GM21526 (cell line): ENCODE results near the gene KCNQ5.
"Not testable (repeated sequence)": the region's sequence is repeated elsewhere in the genome, so short reads cannot be mapped to it uniquely, and the experiment has no call there.

Experiments
- ATAC-seq: cut with Tn5 transposase; IDR thresholded peaks from one replicate; pipeline ENCODE4 v1.9.1; 2021; ENCODE audit warnings: moderate library complexity; ENCODE audit not compliant: unreplicated experiment, low FRiP score

The KCNQ5 gene

DNA sequence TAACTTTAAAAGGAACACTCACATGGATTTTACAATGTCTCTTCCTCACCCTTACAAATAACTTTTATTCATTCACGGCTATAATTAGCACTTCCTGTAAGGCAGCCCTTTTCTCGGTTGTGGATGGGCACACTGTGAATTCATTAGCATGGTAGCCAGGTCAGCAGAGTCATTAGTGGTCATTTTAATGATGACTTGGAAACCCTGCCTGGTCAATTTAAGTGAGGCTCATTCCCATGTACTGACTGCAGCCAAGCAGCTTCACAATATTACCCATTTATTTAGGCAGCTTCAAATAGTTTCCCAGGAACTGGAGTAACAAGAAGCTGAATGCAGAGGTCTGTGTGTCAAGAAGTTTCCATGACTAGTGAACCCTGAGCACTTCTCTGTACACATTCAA, 354.6 kb downstream of the KCNQ5 start:
- ATAC-seq, result no peak

DNA sequence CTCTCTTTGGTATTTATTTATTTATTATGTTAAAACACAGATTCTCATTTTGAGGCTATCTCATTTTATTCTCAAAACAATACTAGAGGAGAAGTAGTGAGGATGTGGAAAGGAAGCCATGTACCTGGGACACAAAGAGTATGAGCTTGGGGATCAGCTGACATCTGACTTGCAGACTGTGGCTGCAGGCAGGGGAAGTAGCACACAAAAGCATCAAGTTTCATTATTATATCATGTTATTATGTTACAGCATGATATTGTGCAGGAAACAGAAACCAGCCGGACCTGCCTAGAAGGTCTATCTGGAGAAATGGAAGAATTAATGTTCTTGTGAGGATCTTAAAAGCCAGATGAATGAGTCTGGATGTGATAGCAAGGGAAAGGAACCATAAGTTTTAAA, 355.2 kb downstream of the KCNQ5 start:
- peak; percentile 63 for ATAC-seq

DNA sequence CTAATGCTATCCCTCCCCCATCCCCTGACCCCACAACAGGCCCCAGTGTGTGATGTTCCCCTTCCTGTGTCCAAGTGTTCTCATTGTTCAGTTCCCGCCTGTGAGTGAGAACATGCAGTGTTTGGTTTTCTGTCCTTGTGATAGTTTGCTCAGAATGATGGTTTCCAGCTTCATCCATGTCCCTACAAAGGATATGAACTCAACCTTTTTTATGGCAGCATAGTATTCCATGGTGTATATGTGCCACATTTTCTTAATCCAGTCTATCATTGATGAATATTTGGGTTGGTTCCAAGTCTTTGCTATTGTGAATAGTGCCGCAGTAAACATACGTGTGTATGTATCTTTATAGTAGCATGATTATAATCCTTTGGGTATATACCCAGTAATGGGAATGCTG, 356.9 kb downstream of the KCNQ5 start:
- not testable (repeated sequence) for ATAC-seq

DNA sequence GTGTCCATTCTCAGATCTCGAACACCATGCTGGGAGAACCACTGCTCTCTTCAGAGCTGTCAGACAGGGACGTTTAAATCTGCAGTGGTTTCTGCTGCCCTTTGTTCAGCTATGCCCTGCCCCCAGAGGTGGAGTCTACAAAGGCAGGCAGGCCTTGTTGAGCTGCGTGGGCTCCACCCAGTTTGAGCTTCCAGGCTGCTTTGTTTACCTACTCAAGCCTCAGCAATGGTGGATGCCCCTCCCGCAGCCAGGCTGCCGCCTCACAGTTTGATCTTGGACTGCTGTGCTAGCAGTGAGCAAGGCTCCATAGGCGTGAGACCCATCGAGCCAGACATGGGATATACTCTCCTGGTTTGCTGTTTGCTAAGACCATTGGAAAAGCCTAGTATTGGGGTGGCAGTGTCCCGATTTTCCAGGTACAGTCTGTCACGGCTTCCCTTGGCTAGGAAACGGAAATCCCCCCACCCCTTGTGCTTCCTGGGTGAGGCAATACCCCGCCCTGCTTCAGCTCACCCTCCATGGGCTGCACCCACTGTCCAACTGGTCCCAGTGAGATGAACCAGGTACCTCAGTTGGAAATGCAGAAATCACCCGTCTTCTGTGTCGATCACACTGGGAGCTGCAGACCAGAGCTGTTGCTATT, 362.4 kb downstream of the KCNQ5 start:
- not testable (repeated sequence) for ATAC-seq

DNA sequence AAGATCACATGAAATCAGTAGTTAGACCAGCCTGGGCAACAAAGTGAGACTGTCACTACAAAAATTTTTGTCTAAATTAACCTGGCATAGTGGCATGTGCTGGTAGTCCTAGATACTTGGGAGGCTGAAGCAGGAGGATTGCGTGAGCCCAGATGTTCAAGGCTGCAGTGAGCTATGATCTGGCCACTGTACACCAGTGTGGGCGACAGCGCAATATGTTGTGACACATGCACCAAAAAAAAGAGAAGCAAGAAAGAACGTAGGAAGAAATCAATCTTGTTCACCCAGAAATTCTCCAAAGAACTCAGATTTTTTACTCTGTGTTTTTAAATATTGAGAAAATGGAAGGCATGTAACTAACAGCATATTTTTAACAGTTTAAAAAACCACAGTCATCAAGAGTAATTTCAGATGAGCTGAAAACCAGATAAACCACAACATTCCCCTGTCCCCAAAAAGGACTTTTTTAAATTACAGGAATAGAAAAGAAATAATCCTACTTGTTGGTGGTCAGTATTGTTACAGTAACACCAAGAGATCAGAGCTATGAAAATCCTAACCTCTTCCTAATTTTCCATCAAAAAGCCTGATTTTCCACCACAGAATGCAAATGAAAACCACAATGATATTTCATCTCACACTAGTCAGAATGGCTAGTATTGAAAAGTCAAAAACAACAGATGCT, 363.3 kb downstream of the KCNQ5 start:
- no peak for ATAC-seq

DNA sequence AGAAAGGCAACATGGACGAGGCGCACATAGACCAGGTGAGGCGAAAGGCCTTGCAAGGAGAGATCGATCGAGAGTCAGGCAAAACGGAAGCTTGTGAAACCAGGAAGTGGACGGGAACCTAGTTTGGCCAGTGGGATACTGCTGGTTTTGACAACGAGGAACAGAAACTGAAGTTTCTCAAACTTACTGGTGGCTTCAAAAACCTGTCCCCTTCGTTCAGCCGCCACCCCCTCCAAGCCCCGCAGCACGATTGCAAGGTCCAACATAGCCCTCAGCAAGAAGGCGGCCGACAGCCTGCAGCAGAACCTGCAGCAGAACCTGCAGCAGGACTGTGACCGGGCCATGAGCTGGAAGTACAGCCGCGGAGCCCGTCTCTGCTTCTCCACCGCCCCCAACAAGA, 365.4 kb downstream of the KCNQ5 start:
- ATAC-seq, result no peak

DNA sequence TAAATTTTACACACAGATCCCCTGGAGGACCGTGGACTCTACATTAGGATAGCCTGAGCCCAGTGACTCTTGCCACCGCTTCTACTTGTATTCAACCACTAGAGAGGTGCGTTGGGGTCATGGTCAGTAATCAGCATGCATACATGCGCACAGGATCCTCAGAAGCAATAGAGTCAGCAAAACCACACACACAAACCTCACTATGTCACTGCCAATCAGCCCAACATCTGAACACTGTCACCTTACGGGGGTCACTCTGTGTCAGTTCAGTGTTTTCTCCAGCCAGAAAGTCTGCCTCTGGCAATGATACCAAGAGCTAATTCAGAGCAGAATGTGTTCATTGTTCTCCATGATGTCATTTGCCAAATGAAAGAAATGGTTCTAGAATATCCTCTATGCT, 378.1 kb downstream of the KCNQ5 start:
- ATAC-seq, result no peak

DNA sequence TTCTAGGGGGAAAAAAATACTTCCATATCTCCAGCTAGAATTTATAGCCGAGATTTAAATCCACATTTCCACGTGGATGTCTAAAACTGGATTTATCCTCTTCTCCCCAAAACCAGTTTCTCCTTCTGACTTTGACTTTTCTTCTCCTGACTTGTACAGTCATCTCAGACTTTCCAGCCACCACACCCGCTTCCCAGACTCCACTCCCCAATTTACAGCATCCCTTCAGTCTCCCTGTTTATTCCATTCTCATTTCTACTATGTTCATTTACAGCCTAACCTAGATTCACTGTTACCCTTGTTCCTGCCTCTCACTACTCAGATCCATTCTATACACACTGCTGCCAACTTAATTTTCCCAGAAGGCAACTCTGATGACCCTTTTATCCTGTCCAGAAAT, 378.6 kb downstream of the KCNQ5 start:
- no peak for ATAC-seq

DNA sequence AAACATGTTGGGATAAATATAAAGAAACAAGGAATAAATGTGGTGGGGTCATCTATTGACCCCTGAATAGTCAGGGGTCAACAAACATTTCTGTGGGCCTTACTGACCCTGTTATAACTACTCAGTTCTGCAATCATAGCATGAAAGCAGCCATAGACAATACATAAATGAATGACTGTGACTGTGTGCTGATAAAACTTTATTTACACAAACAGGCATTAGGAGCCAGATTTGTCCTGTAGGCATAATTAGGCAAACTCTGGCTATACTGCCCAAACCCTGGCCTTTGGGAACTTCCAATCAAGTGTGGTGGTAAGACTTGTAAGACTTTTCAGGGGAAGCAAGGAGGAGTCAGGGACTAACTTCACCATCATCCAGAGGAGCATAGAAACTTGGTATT, 380.7 kb downstream of the KCNQ5 start:
- ATAC-seq, result no peak

DNA sequence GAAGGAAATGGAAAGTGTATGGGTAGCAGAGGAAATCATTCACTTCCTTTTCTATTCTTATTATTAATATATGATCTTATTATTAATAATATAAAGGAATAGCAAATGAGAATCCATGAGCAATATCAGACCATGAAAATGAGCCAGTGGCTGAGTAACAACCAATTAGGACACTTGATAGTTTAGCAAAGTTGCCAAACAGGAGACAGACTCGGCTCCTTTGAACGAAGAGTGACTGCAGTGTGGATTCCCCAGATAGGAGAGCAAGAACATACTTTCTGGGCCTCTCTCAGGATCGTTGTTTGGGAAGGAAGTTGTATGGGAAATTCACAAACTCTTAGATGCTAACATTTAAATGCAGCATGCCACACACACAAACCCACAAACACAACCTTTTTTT, 381.4 kb downstream of the KCNQ5 start:
- no peak for ATAC-seq

DNA sequence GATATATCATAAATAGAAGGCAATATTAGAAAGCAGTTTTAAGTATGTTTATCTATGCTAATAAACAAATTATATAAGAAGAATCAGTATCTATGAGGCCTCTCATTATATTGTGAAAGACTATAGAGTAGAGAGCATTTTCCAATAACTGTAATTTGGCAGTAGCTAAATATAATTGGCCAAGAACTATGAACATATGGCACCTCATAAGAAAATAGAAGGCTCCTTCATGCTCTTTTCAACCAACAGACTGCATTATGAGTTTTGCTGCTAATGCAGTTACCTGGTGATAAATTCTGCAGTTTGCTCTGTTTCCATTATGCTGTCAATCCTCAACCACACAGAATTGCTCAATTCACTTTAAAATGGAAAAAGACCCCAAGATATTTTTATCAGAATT, 382.4 kb downstream of the KCNQ5 start:
- no peak for ATAC-seq

DNA sequence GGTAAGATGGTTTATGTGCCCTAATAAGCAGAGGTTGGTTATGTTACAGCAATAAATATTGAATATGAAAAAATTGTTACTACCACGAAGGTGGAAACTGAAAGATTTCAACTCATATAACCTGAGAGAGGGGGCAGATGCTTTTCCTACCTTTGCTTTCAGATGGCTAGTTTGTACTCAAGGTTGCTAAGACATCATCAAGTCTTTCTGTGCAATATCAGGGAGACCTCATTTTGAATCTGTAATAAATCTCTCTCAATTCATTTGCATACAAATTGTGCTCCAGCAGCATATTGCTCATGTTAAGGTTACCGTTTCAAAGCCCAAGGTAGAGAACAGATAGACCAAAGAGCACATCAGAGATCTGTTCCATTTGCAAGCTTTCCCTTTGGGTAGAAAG, 383.0 kb downstream of the KCNQ5 start:
- ATAC-seq, result no peak

DNA sequence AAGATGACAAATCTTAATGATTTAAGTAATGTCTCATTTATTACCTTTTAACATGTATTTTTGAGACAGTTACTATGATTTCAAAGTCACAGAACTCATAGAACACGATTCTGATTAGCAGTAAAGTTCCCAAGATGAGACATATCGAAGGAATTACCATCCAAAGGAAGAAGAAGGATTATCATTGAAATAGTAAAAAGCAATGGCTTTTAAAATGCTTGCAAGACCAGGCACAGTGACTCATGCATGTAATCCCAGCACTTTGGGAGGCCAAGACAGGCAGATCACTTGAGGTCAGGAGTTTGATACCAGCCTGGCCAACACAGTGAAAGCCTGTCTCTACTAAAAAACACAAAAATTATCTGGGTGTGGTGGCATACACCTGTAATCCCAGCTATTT, 384.3 kb downstream of the KCNQ5 start:
- no peak for ATAC-seq

DNA sequence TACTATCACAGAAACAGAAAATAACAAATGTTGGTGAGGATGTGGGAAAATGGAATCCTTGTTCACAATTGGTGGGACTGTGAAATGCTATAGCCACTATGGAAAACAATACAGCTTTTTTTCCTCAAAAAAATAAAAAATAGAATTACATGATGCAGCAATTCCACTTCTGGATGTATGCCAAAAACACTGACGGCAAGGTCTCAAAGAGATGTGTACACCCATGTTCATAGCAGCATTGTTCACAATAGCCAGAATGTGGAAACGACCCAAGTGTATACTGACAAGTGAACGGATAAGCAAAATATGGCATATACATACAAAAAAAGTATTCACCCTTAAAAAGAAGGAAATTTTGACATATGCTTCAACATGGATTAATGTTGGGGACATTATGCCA, 390.1 kb downstream of the KCNQ5 start:
- no peak for ATAC-seq

DNA sequence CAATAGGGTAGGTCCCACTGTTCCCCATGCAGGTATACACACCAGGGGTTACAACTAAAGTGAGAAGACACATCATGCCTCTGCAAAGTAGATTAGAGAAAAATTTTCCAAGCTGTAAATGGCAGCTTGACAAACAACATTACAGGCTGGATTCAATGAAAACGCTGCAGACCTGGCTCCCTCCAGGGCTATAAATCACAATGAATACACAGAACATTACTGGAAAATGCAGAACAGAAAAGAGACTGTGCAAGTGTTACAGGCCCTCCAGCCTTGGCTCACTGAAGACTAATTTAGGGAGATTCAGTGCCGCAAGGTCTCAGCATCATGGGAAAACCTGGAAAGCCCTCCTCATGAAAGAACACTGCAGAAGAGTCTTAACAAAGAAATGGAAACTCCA, 395.6 kb downstream of the KCNQ5 start:
- no peak for ATAC-seq

DNA sequence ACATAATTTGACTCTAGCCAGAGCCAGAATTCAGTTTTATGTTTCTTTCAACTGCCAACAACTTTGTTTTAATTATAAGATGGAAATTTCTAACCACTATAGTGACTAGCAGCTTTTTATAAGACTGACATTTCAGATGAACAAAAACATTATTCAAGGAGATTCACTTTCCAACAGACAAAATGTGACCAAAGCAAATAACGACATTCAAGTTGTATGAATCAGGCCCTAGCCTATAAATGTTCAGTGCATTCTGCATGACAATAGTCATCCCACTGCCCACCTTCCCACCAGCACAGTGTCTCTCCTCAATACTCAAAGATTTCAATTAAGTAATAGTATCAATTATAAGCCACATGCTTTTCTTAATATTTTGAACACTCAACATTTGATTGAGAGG, 402.7 kb downstream of the KCNQ5 start:
- no peak for ATAC-seq

DNA sequence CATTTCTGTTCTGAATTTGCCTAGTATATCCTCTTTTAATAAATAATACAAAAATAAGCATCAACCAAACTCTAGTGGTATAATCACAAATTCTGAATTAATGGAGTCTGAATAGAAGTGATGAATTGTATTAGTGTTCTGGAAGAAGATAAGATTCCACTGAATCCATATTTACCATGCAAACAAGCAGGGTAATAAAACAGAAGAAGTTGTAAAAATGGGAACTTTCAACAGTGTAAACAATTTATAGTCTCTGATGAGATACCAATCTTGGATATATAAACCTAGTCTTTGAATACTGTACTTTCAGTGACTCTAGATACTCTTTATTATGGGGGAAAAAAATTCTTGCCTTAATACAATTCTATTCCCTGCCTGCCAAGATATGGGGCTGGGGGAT, 405.8 kb downstream of the KCNQ5 start:
- ATAC-seq, result no peak

DNA sequence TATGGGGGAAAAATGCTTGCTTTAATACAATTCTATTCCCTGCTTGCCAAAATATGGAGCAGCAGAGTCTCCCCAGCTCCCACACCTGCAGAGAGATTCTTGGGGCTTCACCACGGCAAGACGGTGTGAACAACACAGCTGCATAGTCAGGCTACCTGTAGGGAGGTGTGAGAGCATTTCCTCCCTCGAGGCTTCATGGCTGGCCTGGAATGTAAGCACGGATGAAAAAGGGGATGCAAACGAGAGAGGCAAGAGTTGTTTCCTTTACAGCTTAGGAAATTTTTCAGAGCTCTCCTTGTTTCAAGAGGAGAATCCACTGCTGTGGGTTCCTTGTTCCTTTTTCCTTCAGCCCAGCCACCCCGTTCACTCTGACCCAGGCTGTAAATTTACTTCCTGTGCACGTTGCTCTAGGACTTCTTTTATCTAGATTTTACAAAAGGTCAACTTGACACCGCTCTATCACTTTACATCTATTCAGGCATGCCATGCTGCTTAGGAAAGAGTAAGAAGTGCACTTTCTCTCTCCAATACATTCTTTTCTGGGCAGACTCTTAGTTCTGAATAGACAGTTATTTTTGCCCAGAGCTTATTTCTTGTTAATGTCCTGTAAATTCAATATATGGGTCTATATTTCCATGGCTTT, 406.4 kb downstream of the KCNQ5 start:
- ATAC-seq, result no peak

DNA sequence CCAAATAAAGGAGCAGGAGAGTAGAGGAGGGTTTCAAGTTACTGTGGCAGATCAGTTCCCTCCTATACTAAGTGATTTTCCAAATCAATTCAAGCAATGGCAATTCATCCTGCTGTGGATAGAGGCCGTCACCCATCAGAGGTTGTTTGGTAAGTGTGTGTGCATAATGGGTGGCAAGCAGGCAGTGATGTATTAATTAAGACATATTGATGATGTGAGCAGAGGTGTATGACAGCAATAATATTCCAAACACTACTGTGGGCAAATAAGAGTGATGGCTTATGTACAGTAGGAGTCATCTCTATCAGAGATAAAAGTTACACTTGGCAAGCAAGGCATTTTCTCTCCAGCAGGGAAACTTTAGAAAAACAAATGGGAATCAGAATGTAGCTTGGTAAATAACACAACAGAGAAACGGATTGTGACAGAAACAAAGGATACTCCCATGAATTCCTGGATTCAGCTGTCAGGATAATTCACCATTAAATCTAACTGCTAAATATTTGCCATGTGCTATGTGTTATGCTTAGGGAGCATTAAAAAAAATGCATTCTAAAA, 407.1 kb downstream of the KCNQ5 start:
- ATAC-seq, result no peak

DNA sequence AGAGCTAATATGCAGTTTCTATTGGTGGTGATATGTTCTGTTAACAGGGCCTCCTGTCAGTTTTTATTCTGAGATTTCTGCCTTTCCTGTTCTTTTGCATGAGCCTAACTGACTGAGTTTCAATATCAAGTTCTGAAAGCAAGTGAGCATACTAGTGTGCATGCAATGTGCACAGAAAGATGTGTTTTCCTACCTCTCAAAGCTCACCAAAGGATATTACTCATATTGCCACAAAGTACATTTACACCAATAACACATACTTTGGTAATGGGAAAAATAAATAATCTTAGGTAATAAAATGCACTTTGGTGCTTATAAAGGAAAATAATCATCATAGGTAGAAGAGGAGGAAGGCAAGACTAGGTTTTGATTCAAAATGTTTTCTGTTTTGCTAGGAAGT, 408.4 kb downstream of the KCNQ5 start:
- peak; percentile 87 for ATAC-seq

DNA sequence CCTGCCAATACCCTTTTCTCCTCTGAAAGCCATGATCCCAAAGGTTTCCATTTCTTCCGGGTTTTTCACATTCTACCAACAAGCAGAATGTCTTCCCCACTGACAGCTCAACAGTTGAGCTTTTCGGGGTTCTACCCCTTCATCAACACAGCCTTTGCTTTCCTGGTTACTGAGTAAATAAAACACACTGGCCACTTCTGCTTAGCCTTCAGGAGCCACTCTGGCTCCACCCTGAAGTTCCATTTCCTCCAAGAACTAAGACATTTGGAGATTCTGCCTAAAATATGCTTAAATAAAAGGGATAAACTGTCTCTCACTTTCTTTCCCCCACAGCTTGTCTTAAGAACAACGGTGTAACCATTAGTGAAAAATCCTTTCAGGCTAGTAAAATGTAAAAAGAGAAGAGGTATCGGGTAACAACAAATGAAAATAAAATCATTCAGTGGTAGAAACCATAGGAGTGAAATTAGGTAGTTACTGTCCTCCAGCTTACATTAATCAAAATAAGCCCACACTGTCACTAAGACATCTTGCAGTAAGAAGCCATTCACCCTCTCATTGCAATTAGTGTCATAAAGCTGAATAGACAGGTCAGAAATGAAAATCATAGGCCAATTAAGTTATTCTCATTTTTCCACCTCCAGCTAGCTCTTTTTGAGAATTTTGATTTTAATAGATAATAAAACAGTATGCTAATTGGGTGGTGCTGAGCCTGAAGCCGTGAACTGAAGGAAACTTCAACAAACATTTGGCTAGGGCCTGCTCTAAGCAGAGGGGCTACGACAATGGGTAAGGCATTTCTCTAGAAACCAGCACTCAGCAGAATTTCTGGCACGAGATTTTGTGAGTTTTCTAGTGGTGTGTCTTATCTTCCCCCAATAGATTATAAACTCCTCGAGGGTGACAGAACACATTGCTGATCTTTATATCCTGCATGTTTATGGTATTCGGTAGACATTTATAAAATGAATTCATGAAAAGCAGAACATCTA, 409.2 kb downstream of the KCNQ5 start:
- ATAC-seq, result no peak
